Stimulated activated CD8-positive, alpha-beta memory T cell treated with anti-CD3 and anti-CD28 coated beads, Interleukin-7, amount 100 ng/mL, for 48 hours (primary cell): Measurements from ENCODE around the gene NPPC.
"Not testable (repeated sequence)": the region's sequence is repeated elsewhere in the genome, so short reads cannot be mapped to it uniquely, and the experiment has no call there.

Experiments
- DNase-seq, 2 donors: peaks; one replicate each; pipeline ENCODE4 v3.0.0-alpha.2; 2020; ENCODE audit warnings: low read depth in 1 of 2; ENCODE audit errors: extremely low read depth in 1 of 2

The NPPC gene, protein sequence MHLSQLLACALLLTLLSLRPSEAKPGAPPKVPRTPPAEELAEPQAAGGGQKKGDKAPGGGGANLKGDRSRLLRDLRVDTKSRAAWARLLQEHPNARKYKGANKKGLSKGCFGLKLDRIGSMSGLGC

DNA sequence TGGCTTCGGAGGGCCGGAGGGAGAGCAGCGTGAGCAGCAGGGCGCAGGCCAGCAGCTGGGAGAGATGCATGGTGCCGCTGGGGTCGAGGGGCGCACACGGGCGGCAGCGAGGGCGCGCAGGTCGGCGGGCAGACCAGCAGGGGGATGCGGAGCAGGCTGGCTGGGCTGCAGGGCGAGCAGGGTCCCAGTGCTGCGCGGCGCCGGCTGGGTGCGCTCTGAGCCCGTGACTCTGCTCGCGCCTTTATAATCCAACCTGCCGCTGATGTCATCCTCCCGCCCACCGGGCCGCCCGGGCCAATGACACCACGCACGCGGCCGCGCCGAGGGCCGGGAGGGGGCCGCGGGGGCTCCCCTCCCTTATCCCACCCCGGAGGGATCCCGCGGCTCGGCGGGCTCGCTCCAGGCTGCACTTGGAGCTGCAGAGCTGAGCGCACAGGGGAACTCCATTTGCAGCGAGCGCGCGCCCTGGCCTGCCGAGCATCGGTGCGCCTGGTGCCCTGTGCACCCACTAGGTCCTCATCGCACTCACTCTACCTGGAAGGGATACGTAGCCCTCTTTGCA is at the start of gene NPPC:
NPPC (minus strand) TSS at position 217 of the 562 bp plus-strand sequence; CDS start at position 70, 147 bp downstream.
- DNase-seq = peak; percentile 51 to 73

GRCh38 chr2:231975001-231975400 is 48.8 kb upstream of the NPPC start:
- DNase-seq = no peak

DNA sequence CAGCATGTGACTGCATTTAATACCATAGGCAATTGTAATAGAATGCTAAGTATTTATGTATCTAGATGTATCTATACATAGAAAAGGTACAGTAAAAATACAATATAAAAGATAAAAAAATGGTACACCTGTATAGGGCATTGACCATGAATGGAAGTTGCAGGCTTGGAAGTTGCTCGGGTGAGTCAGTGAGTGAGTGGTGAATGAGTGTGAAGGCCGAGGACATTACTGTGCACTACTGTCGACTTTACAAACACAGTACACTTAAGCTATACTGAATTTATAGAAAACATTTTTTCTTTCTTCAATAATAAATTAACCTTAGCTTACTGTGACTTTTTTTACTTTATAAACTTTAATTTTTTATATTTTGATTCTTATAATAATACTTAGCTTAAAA is 44.3 kb upstream of the NPPC start:
- no peak for DNase-seq

DNA sequence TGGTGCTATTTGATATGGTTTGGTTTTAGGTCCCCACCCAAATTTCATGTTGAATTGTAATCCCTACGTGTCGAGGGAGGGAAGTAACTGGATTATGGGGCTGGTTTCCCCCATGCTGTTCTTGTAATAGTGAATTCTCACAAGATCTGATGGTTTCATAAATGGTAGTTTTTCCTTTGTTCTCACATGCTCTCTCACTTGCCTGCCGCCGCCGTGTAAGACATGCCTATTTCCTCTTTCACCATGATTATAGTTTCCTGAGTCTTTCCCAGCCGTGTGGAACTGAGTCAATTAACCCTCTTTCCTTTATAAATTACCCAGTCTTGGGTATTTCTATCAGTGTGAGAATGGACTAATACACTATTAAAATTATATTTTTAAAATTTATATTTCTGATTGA is 42.6 kb upstream of the NPPC start:
- DNase-seq = no peak

- no peak for DNase-seq
Observed at GRCh38 chr2:231966886-231967285, 40.7 kb upstream of the NPPC start.

DNA sequence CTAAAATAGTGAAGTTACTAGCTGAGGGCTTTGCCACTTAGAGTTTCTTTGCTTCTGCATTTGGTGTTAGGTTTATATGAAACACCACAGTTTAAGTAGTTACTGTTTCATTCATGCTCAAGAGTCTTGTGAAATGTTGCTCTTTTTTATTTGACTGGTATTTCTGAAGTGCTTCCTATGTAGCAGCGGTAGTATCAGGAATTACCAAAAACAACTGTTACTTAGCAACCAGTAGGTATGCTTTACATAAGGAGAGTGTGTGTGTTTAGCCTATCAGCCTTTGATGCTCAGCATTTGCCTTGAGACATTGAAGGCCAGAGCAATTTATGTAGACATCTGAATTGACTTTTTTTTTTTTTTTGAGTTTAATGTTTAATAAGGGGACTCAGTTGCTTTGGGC is 38.9 kb upstream of the NPPC start:
- DNase-seq = no peak

DNA sequence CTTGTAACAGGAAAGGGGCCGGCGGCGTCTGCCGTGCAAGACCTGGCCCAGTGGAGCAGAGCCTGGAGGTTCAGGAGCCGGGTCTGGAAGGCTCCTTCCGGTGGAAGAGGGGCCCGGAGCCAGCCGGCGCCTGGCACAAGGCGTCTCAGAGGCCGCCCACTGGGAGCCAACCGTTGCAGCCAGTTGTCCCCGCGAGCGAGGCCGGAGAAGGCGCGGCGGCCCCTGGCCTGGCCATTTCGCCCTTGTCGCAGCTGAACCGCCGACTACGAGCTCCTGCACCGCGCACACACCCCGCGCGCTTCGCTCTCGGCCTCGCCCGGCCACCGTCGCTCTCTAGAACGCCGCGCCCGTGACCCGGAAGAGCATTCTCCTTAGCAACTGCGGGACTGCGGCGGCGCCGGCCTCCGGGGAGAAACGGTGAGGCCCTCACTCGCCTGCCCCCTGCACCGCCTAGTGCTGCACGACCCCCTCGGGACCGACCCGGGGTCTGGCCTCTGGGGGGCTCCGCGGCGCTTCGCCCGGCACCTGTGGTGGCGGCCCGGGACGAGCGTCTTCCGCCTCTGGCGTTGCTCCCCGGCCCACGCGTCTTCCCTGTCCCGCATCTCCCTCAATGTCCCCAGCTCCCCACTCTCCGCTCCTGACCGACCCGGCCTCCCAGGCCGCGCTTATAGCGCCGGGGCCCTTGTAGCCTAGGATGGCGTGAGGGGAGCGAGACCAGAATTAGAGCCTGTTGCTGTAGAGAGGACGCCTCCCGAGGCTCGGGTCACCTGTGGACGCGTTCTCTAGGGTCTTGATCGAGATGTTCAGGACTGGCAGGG is 35.4 kb upstream of the NPPC start, which contains the start of gene DIS3L2:
DIS3L2 (plus strand) TSS at position 365 of the 818 bp plus-strand sequence. CDS start 53,215 bp downstream, outside the sequence.
- peak; percentile 64 to 65 for DNase-seq

GRCh38 chr2:231960810-231961348 is 34.7 kb upstream of the NPPC start:
- DNase-seq = no peak

- DNase-seq = no peak
Observed at GRCh38 chr2:231957913-231958763, 31.9 kb upstream of the NPPC start.

GRCh38 chr2:231955758-231956472 is 29.7 kb upstream of the NPPC start:
- DNase-seq = no peak

- no peak for DNase-seq
Observed at GRCh38 chr2:231951452-231952035, 25.3 kb upstream of the NPPC start.

GRCh38 chr2:231947694-231948093 is 21.5 kb upstream of the NPPC start:
- DNase-seq = no peak

GRCh38 chr2:231947112-231947511 is 20.9 kb upstream of the NPPC start:
- not testable (repeated sequence) for DNase-seq

DNA sequence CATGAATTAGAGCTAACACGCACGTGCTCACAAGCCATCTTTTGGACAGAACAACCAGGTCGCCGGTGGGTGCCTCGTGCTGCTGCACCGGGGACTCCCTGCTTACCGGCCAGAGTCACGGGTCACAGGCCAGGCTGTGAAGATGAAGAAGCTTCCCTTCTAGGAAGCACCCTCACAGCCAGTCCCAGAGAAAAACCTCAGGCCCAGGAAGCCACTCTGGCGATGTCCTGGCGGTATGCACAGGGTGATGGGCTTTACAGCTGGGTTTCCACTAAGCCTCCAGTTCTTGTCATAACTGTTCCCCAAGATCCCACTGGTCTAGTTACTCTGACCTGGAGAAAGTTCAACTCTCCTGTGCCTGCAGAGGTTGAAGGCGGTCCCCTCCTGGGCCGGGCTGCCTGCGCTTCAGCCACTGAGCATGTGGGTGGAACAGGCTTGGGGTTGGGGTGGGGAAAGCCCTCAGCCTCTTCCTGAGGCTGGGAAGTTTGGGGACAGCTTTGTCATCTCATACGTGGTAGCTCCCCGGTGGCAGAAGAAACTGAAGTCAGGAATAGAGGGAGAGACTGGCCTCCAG is 20.1 kb upstream of the NPPC start:
- no peak for DNase-seq

DNA sequence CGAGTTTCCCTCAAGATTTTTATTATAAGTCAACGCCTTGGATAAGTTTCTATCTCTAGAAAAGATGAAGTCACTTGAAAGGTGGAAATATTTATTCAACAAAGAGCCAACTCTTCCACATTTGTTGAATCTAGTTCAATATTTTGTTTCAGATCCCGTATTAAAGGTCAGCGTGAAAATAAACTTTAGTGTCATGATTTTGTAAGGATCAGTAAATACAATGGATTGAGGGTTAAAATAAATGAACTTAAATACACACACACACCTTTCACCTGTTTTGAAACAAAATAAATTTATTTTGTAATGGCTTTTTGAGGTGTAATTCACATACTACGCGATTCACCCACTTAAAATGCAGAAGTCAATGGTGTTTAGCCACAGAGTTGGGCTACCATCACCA is 16.0 kb upstream of the NPPC start:
- no peak for DNase-seq

DNA sequence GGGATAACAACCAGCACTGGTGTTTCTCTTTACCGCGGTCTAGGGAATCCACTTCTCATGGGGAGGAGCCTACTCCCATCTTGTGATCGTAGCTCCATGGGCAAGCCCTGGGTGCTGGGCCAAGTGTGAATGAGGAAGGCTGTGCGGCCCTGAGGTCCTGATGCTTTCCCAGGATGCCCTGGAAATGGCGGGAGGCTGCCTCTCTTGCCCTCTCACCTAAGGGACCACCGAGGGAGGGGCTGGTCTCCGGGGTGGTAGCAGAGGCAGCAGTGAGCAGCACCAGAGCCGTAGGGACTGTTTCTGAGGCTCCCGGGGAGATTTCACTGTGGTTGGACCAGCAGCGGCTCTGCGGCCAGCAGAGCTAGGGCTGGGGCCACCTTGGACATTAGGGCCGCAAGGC is 15.5 kb upstream of the NPPC start:
- no peak for DNase-seq

GRCh38 chr2:231940795-231941194 is 14.6 kb upstream of the NPPC start:
- no peak for DNase-seq

GRCh38 chr2:231939022-231939421 is 12.8 kb upstream of the NPPC start:
- DNase-seq = no peak

DNA sequence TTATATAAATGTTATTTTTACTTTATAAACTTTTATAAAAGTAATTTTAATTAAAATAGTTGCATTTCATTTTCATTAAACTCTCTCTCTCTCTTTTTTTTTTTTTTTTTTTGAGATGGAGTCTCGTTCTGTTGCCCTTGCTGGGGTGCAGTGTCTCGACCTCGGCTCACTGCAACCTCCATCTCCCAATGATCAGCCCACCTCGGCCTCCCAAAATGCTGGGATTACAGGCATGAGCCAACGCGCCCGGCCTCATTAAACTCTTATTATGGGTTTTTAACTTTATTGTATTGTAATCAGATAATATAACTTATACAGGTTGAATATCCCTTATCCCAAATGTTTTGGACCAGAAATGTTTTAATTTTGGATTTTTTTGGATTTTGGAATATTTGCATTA is 10.9 kb upstream of the NPPC start:
- DNase-seq = no peak

DNA sequence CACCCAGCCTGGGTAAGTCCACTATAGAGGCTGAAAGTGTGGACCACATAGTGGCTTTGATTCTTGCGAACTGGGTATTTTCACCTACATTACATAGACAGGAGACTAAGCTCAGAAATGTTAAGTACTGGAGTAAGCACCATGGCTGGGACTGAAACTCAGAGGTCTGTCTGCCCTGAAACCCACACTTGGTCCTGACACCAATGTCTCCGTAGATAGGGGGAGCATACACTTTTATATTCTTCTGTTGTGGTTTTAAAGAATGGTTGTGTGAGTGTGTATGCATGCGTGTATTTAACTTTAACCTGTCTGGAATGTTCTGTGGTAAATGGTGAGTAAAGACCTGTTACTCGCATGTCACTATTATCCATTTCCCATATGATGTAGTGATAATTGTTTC is 10.3 kb upstream of the NPPC start:
- no peak for DNase-seq
